Choroid plexus epithelial cell (primary cell): ENCODE data around the gene COL20A1.

Source experiments
- DNase-seq: peaks from one replicate; pipeline ENCODE4 v3.0.0-alpha.2; 2010; ENCODE audit warnings: low read depth
- H3K4me3 ChIP-seq: 2 replicates; pipeline ENCODE4 v1.5.1; 2011; ENCODE audit warnings: low read depth, mild to moderate bottlenecking, control low read depth, low read length, moderate library complexity
- TF ChIP-seq, protein P1 (sequence below): conservative IDR thresholded peaks from 2 replicates; pipeline ENCODE4 v1.5.1; 2011; ENCODE audit warnings: low read depth, mild to moderate bottlenecking, control low read depth, inconsistent platforms, low read length, moderate library complexity

Gene COL20A1

DNA sequence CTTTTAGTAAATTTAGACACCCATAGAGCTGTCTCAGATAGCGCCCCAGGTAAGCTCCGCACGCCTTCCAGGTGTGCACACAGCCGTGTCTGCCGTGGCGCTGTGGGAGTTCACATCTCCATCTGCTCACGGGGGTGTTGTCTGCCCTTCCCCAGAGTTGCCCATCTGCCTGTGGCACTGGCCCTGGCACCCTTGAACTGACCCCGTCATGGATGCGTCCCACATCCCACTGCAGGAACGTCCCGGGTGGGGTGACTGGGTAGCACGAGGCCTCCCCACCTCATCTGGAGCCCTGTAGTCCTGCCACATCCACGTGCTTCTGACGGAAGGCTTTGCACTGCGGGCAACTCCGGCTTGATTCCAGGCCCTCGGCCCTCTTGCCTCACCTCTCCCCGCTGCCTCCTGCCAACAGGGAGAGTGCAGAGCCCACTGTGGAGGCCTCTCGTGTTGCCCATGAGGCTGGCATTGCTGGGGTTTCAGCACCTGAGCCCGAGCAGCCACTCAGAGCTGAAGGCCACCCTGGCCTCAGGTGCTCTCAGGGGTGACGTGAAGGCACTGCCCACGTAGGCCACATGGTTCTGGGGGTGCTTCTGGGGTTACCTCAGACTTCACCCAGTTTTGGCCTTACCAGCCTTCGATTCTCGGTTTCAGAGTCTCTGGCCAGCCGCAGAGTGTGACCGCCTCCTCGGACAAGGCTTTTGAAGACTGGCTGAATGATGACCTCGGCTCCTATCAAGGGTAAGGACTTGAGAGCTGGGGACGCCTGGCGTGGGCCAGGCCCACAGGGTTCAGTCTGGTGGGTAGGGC is 15.3 kb upstream of the COL20A1 start:
- H3K4me3 ChIP-seq, result no peak overlapping the region
- no peak for DNase-seq
- TF ChIP-seq, protein P1, sequence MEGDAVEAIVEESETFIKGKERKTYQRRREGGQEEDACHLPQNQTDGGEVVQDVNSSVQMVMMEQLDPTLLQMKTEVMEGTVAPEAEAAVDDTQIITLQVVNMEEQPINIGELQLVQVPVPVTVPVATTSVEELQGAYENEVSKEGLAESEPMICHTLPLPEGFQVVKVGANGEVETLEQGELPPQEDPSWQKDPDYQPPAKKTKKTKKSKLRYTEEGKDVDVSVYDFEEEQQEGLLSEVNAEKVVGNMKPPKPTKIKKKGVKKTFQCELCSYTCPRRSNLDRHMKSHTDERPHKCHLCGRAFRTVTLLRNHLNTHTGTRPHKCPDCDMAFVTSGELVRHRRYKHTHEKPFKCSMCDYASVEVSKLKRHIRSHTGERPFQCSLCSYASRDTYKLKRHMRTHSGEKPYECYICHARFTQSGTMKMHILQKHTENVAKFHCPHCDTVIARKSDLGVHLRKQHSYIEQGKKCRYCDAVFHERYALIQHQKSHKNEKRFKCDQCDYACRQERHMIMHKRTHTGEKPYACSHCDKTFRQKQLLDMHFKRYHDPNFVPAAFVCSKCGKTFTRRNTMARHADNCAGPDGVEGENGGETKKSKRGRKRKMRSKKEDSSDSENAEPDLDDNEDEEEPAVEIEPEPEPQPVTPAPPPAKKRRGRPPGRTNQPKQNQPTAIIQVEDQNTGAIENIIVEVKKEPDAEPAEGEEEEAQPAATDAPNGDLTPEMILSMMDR, result no peak

DNA sequence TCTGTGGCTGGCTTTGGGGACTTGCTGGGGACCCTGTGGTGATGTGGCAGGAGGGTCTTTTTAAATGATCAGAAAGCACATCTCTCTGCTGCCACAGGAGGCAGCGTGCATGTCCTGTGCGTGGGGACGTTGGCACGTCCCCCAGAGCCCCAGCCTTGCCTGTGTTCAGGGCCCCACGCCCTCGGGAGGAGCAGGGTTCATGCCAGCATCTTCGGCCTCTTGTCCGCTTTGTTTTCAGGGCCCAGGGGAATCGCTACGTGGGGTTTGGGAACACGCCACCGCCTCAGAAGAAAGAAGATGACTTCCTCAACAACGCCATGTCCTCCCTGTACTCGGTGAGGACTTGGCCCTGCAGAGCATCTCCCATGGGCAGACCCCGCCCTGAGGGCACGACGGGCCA is 14.3 kb upstream of the COL20A1 start:
- DNase-seq, result no peak
- H3K4me3 ChIP-seq, result no peak overlapping the region
- TF ChIP-seq, protein P1, result peak; percentile 10

DNA sequence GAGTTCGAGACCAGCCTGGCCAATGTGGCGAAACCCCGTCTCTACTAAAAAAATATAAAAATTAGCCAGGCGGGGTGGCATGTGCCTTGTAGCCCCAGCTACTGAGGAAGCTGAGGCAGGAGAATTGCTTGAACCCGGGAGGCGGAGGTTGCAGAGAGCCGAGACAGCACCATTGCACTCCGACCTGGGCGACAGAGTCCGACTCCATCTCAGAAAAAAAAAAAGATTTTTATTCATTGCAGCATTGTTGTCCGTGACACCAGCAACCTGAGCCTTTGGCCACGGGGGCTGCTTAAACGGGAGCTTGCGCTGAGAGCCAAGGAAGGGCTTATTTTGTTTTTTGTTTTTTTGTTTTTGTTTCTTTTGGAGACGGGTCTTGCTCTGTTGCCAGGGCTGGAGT is 13.1 kb upstream of the COL20A1 start:
- no peak for DNase-seq
- TF ChIP-seq, protein P1, result no peak

DNA sequence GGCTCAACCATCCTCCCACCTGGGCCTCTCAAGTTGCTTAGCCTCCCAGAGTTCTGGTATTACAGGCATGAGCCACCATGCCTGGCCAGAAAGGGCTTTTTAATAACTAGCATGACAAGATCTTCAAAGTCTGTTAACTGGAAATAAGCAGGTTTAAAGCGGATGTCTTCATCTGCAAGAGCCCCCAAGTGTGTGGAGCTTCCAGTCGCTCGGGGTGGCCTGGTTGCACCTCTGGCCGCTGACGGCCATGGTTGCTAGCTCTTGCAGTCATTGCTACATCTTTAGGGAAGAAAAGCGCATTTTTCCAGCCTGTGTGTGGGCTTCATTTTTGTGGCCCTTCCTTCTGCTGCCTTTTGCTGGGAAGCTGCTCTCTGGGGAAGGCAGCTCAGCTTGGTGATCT is 12.6 kb upstream of the COL20A1 start:
- TF ChIP-seq, protein P1, result no peak
- DNase-seq, result no peak
- no peak overlapping the region for H3K4me3 ChIP-seq

More for the DNA sequence above, 13.1 kb upstream of the COL20A1 start:
- H3K4me3 ChIP-seq, result no peak overlapping the region

DNA sequence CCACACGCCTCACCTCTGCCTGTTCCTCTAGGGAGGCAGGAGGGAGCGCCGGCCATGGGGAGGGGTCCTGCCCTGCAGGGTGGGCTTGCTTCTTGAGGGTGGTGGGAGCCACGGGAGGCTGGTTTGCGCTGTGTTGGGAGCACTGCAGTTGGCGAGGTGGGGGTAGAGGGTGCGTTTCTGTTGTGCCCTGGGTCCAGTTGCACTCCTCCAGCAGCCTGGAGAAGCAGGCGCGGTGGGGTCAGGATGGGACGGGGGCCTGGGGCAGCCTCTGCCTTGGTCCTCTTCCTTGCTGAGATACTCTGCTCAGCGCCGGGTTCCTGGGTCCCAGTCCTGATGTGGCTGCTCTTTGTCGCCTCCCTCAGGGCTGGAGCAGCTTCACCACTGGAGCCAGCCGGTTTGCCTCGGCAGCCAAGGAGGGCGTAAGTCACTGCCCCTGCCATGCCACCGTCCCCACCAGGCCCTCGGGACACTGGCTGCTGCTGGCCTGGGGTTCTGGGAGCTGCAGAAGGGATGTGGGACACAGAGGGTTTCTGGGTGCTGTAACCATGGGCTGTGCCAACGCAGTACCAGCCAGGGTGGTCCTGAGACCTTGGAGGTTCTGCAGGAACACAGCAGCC is 11.9 kb upstream of the COL20A1 start:
- H3K4me3 ChIP-seq, result no peak overlapping the region
- TF ChIP-seq, protein P1, result peak; percentile 57
- no peak for DNase-seq

DNA sequence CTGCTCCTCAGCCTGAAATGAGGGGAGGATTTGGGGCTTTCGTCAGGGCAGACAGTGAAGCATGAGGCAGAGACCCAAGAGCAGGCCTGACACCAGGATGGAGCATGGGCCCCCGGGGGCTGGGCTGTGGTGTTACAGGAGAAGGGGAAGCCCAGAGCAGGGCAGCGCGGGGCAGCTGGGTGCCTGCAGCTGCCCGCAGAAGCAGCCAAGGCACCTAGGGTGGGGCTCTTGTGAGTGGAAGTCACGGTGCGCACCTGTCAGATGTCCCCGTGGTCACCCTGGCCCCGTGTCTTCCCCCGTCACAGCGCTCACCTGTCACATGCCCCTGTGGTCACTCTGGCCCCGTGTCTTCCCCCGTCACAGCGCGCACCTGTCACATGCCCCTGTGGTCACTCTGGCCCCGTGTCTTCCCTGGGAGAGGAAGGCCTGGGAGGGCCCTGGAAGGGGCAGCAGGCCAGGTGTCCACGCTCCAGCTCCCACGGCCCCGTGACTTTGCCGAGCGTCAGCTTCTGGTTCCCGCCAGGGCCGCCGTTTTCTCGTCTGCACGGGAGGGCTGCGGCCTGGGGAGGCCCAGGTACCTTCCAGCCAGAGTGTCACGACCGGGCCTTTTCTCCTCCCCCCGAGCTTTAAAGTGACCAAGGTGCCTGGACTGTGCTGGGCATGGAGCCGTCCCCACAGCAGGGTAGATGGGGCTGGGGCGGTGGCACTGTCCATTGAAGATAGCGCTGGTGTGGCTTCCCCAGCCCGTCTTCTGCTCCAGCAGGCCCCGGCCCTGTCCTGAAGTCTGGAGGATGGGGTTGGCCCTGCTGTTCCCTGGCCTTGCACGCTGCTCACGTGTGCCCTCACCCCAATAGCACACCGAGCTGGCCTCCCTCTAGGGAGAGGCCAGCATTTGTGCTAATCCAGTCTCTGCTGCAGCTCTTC is 11.0 kb upstream of the COL20A1 start:
- DNase-seq, result no peak
- TF ChIP-seq, protein P1, result no peak
- H3K4me3 ChIP-seq, result no peak overlapping the region
